ENCODE measurements around the gene SNAP23. TPM values are rescaled to one million over a fixed set of nuclear protein-coding genes. Genes with fewer than 3 reads are reported as not detected.

Gene SNAP23
- total and polyA plus RNA-seq, 2 experiments from 2014 or later = 58.8 to 88.1 TPM

- no peak overlapping the region for H3K4me3 ChIP-seq
- H3K4me3 Mint-ChIP-seq = no peak overlapping the region
- peaks cover 1% of the 10 kb centered on the region for H3K27me3 Mint-ChIP-seq (ENCODE audit: insufficient read depth, low read depth, poor library complexity)
- H3K9me3 Mint-ChIP-seq = no peaks in the 10 kb centered on the region
- no peak overlapping the region for H2AFZ ChIP-seq
- no peaks in the 10 kb centered on the region for H4K20me1 ChIP-seq (replicated peaks; ENCODE audit: insufficient read depth)
- DNase-seq (ENCODE audit: low spot score) (no peak), ATAC-seq (no peak)
- H3K36me3 Mint-ChIP-seq (ENCODE audit: low read depth) = peaks cover 39% of the 10 kb centered on the region
- H3K4me1 ChIP-seq (ENCODE audit: insufficient read depth) = no peaks in the 10 kb centered on the region
- H3K27ac Mint-ChIP-seq = no peak overlapping the region
- H3K27me3 ChIP-seq (ENCODE audit: insufficient read depth) = no peaks in the 10 kb centered on the region
- TF ChIP-seq CREB1 (CRISPR knock-in tag; IDR thresholded peaks at IDR 0.05; ENCODE audit: low read depth) (no peak), ZNF331 (CRISPR knock-in tag; IDR thresholded peaks at IDR 0.05; ENCODE audit: low read depth) (no peak), ZNF462 (CRISPR knock-in tag; IDR thresholded peaks at IDR 0.05) (no peak), NANOG (IDR thresholded peaks at IDR 0.05; ENCODE audit: borderline replicate concordance) (no peak), EZH2 (IDR thresholded peaks at IDR 0.05; ENCODE audit: low read depth, unreplicated experiment) (no peak), STAT1 (IDR thresholded peaks at IDR 0.05; ENCODE audit: unreplicated experiment) (no peak)
- H3K4me1 Mint-ChIP-seq = no peaks in the 10 kb centered on the region
- no peak overlapping the region for H3K4me2 ChIP-seq
- no peaks in the 10 kb centered on the region for H3K79me2 ChIP-seq (replicated peaks; ENCODE audit: insufficient read depth)
- H3K36me3 ChIP-seq (ENCODE audit: insufficient read depth) = 0 out of 2 replicates have a peak, but pooled peaks cover 6% of the 10 kb centered on the region
- H3K9me2 ChIP-seq (ENCODE audit: insufficient read depth) = no peaks in the 10 kb centered on the region
- H3K27ac ChIP-seq (ENCODE audit: low read depth) = no peak overlapping the region
- H3F3A ChIP-seq (replicated peaks; ENCODE audit: low read depth) = no peaks in the 10 kb centered on the region
These were observed 45.5 kb upstream of the SNAP23 start for GRCh38 chr15:42449770-42450424.

GRCh38 chr15:42450425-42450790 lies 45.0 kb upstream of the SNAP23 start:
- Mint-ChIP-seq H3K4me3 (no peak overlapping the region), H3K27ac (no peak overlapping the region), H3K9me3 (no peaks in the 10 kb centered on the region), H3K27me3 (ENCODE audit: insufficient read depth, low read depth, poor library complexity) (peaks cover 1% of the 10 kb centered on the region), H3K4me1 (no peaks in the 10 kb centered on the region), H3K36me3 (ENCODE audit: low read depth) (peaks cover 39% of the 10 kb centered on the region)
- Histone ChIP-seq H3K4me3 (no peak overlapping the region), H3K79me2 (replicated peaks; ENCODE audit: insufficient read depth) (no peaks in the 10 kb centered on the region), H3K27me3 (ENCODE audit: insufficient read depth) (no peaks in the 10 kb centered on the region), H3K9me2 (ENCODE audit: insufficient read depth) (no peaks in the 10 kb centered on the region), H3K36me3 (ENCODE audit: insufficient read depth) (0 out of 2 replicates have a peak, but pooled peaks cover 3% of the 10 kb centered on the region), H3K4me2 (no peak overlapping the region), H3F3A (replicated peaks; ENCODE audit: low read depth) (no peaks in the 10 kb centered on the region), H3K4me1 (ENCODE audit: insufficient read depth) (no peaks in the 10 kb centered on the region), H2AFZ (no peak overlapping the region), H3K27ac (ENCODE audit: low read depth) (no peak overlapping the region), H4K20me1 (replicated peaks; ENCODE audit: insufficient read depth) (no peaks in the 10 kb centered on the region)
- ATAC-seq (no peak), DNase-seq (ENCODE audit: low spot score) (no peak)
- TF ChIP-seq EZH2 (IDR thresholded peaks at IDR 0.05; ENCODE audit: low read depth, unreplicated experiment) (no peak), ZNF331 (CRISPR knock-in tag; IDR thresholded peaks at IDR 0.05; ENCODE audit: low read depth) (no peak), REST (IDR thresholded peaks at IDR 0.05; ENCODE audit: unreplicated experiment) (no peak), STAT1 (IDR thresholded peaks at IDR 0.05; ENCODE audit: unreplicated experiment) (no peak), JUNB (IDR thresholded peaks at IDR 0.05; ENCODE audit: unreplicated experiment) (no peak), CREB1 (CRISPR knock-in tag; IDR thresholded peaks at IDR 0.05; ENCODE audit: low read depth) (no peak), CTCF (conservative IDR thresholded peaks at IDR 0.05; ENCODE audit: low read depth in 2 of 2) (no peak)

Data from GM23338 (cell line).